Occipital lobe (tissue), 2 donors: Measurements from ENCODE around the gene ANXA1. TPM values are rescaled to one million over a fixed set of nuclear protein-coding genes. Genes with fewer than 3 reads are reported as not detected.

Experiments
- DNase-seq: peaks from one replicate; lab custom pipeline; 2025; lab: John Stamatoyannopoulos, UW
- total RNA-seq: library from RNA; depleted of rRNA; stranded (reverse); fragments of >200 nt; gene quantifications from one replicate; pipeline ENCODE4 v1.2.3, GENCODE V29; 2014

The ANXA1 gene
- total RNA-seq, 1 donor from 2014 or later, result 27.0 TPM

DNA sequence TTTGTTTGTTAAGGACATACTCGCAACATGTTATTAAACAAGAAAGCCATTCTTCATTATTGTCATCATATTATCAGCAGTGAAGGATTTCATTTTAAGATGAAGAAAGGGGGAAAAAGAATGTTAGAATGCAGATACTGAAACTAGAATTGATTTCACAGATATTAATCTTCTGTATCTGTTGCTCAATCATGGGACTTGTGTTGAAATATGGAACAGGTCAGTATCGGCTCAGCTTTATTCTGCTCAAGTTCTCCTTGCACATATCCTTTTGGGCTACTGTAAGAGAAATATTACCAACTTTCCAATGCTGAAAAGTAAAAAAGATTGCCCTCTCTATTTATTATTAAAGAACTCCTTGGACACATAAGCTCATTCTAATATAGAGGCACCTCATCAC is 13.8 kb upstream of the ANXA1 start:
- DNase-seq, result no peak

DNA sequence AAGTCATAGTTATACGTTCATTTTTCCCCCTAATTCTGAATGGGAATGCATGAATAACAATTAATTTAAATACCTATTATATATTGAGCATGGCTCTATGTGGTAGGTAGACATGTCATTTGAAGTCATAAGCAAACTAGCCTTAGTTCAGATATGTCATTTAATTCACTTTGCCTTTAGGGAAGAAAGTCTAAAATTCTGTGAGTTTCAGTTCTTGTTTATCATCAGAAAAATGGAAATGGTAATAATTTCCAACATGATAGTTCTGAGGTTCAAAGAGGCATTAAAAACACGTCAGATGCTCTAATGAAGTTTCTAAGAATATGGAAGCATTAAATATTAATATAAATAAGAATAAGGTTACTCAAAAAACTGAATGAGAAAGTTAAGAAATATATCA is 13.1 kb upstream of the ANXA1 start:
- no peak for DNase-seq

DNA sequence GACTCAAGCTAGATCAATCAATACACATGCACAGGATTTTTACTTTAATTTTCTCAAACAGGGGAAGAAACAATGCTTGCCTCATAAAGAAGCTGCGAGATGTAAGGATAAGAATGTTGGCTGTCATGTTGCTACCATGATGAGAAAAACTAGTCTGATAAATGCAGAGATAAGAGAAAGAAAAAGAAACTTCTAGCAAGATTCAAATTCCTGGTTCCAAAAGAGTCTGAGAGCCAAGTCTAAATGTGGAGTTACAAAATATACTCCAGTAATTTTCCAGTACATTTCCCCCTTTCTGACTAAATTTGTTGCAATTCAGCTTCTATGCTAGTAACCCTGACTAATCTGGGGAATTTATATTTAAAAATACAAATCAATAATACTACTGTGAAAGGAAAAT is 10.4 kb upstream of the ANXA1 start:
- no peak for DNase-seq

DNA sequence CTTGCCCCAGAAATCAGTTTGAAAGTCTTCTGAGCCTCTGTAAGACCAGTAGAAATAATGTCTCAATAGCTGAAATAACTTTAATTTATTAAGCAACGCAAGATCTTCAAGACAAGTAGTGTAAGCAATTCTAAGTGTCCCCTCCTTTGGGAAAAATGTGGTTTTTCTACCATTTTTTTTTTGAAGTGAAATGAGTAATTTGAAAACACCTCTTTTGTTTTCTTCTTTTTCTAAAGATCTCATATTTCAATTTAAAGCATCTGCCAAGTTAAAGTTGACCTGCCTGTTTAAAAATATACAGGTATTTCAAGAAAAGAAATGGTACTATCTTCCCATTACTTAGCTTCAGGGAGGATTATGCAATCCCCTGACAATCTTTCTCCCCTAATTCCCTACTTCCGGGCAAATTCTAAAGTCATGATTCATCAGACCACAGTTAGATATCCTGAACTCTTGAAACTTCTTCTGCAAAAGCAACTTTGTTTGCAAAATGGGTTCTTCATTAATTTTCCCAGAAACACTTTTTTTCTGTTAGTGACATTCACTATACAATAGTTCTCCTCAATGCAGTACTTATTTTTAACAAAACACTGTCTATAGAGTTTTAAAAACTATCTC is 7.8 kb upstream of the ANXA1 start:
- no peak for DNase-seq

DNA sequence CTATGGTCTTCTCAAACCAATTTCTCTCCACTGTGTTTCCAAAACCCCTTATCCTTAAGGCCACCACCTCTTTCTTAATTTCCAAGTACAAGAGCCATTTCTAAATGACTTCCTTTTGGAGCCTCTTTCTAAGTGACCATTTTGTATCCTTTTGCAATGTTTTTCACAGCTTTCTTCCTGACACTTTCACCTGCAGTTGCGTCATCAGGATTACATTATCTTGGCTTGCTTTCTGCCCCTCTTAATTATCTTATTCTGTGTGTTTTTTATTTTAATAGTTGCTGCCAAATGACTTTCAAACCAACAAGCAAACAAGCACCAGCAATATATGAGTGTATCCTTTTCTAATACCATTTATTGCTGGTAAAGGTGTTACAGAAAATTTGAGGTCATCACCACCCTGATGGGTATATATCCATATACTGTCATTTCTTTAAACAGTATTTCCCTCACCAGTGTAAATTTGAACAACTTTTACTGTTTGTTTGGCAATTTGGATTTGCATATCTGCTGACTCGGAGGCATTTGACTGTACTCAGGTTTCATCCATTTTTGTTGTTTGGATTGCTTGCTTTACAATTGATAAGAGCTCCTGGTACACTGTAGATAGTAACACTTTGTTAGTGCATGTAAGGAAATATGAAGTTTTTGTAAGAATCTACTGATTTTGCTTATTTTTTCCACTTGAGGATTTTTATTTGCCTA is 5.4 kb upstream of the ANXA1 start:
- no peak for DNase-seq

DNA sequence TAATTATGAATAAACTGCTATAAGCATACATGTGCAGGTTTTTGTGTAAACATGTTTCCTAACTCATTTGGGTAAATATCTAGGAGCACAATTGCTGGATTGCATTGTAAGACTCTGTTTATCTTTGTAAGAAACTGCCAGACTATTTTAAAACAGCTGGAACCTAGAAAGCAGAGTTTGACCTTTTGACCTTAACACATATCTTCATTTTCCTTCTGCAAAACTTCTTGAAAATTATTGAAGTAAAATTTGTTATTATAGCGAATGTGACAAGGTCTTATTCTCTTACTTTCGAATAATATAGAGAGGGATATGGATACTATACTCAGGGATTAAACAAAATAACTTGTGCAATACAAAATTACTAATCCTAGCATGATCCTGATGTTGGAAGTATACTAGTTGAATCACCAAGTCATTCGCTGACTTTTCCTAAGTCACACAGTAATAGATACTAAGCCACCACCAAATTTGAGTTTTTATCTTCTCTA is 3.2 kb upstream of the ANXA1 start:
- DNase-seq, result no peak

DNA sequence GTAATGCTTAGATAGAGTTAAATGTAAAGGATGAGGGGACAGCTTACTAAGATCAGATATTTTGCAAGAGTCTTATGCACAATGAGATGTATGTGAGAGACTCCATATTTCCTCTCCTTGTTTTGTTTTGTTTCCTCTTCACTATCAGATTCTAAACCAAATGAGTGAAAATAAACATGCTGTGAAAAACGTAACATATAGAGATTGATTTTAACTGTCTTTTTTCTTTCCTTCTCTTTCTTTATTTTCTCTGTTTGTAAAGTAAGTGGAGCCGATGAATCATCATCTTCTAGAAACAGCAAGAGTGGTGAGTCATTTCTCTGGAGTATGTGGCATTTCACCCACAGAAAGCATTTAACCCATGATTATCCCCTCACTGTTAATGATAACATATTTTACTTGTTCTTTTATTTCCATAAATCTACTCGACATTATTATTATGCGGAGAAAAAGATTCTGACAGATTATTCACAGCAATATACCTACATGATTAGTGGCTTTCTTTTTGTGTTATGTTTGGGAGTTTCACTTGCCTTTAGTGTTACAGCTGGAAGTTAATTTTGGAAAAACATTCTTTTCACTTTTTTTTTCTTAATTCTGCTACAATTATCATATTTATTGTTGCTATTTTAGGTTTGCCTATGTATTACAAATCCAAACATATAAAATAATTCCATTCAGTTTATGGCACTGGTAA is 2.1 kb upstream of the ANXA1 start:
- no peak for DNase-seq

DNA sequence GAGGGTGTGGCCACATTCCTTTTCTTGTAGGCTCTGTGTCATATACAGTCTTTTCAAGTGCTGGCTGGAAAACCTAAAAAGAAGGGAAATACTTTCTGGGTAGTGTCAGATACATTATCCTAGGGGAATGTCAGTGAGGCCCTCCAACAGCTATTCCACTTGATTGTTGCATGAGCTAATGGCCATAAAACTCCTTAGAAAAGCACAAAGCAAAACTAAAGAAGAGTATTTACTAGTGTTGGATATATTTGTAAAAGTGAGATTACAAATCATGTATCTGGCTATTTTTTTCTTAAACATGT is 829 bp downstream of the ANXA1 start:
- DNase-seq, result no peak

DNA sequence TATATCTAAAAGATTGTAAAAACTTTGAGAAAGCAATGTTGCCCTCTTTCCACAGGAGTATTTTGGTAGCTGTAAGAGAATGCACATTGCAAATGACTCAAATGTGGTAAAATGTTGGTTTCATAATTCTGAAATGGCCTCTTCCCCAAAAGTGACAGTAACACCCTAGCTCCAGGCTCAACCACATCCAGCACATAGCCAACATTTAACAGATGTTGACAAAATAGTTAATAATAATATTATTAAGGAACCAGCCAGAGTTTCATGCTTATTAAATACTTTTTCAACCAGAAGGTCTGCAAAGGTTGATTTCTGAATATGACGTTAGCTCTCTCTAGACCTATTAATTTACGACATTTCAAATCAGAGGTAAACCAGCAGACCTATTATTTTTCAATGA is 1.3 kb downstream of the ANXA1 start:
- DNase-seq, result no peak

DNA sequence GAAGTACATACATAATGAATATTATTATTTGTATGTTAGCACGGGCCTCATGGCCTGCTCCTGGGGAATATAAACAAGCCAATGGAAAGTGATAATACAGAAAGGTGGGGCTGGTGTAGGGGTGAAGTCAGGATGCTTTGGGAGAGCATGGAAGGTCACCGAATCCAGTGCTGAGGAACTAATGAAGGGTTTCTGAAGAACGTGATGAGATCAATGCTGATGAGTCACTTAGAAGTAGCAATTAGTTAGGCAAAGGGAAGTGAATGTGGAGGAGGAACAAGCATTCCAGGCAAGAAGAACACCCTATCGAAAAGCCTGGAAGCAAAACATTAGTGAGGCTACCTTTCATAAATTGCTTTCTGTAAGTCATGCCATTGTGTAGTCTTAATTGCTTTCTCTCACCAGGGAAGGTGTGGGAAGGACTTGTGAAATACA is 2.1 kb downstream of the ANXA1 start:
- DNase-seq, result no peak

DNA sequence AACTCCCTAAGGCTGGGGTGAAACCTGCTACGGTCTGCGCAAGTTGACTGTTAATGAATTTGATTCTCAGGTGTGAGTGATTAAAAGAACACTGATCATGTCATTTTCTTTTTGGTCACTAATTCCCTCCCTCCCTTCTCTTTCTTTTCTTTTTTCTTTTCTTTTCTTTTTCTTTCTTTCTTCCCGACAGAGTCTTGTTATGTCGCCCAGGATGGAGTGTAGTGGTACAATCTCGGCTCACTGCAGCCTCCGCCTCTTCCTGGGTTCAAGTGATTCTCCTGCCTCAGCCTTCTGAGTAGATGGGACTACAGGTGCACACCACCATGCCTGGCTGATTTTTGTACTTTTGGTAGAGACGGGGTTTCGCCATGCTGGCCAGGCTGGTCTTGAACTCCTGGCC is 2.6 kb downstream of the ANXA1 start:
- DNase-seq, result no peak

DNA sequence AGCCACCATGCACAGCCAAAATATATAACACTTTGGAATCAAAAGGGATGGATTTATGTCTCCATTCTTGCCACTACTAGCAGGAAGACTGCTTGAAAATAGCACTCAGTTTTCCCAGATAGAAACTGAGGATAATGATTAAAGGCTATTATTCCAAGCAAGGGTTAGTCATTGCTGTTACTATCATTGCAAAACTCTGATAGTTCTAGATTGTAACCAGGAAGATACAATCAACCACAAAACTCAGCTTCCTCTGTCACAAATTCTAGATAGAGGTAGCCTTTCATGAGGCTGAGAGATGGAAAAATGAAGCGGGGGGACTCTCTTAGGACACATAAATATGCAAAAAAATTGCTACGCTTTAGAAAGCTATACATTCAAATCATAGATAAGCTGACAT is 3.1 kb downstream of the ANXA1 start:
- no peak for DNase-seq

DNA sequence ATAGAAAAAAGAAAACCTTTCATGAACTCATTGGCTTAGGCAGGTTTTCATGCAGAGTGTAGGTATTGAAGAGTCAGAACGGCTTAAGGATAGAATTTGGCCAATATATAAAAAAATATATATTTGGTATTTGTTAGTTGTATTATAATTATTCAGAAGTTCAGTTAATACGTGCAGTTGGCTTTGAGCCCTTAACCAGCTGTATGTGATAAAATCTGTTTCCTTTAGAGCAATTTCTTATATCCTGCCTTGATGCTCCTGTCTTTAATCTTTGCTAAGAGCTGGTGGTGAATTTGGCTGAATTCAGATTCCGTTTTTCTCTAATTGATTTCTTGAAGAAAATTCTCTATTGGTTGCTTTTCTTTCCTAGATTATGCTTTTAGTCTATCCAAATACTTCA is 3.7 kb downstream of the ANXA1 start:
- DNase-seq, result no peak

DNA sequence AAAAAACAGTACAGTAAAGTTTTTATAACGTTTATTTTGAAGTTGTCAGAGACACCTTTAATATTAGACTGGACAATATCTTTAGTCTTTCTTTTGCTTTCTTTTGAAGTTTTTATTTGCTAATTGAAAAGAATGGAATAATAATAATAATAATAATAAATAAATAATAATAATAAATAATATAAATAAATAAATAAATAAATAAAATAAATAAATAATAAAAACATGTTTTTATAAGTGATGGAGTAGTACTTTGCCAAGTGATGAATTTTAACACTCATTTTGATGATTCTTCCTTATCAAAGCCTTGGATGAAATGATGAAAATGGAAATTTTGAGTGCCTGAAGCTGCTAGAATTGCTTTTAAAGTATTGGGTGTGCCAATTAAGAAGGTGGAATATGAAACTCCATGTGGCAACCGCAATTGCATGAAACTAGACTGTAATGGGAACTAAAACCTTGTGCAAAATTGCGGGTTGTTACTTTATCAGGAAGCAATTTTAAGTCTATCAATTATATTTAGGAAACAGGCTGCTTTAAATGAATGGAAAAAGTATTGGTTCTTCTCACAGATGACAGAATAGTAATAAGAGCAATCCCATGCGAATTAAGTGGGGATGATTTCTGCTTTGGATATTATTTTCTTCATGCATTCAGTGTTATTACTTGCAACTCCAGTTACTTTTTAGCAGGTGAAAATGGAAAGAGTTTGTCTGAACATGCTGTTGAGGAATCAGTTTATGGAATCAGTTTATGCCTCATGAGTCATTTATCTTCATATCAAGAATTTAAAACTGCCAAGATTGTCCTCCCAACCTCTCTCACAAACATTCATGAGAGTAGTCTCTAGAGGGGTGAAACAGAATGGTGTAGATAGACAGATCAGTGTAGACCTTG is 4.6 kb downstream of the ANXA1 start:
- no peak for DNase-seq

DNA sequence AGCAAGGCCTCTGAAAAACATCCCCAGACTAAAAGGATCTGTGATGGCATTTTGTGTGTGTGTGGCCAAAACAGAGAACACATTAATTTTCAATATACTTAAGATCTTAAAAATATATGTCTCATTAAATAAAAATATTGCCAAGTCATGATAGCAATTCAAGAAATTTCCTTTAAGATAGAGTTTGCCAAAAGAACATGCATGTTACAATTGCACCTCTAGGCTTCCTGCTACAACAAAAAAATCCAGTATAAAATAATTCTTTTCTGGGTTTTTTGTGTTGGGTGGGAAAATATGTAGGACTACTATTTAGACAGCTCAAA is 5.2 kb downstream of the ANXA1 start:
- no peak for DNase-seq

DNA sequence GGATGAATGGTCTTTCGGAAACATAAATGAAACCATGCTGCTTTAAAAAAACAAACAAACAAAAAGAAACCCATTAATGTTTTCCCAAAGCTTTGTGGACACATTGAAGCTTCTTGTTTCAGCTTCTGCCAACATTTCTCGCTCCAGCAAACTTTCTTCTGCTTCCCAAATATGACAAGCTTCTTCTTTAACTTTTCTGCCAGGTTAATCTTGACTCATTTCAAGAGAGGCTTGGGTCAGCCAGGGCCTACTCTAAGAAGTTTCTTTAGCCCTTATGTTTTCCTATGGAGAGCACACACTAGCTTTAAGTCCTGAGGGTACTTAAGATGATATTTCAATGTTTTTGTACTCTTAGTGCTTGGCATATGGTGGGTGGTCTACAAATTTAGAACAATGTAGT is 6.1 kb downstream of the ANXA1 start:
- no peak for DNase-seq

DNA sequence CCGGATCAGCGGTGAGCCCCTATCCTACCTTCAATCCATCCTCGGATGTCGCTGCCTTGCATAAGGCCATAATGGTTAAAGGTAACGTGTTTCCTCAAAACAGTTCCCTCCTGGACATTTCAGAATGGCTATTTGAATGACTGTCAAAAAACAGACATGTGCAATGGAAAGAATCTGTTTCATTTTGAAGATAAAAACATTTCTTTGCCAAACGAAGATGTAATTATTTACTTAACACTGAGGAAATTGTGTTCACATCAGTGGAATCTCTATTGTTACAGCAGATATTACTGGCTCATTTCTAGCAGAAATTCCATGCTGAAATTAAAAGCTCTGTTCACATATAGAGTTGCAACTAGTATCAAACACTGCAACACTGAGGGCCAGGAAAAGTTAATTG is 7.1 kb downstream of the ANXA1 start:
- DNase-seq, result no peak

DNA sequence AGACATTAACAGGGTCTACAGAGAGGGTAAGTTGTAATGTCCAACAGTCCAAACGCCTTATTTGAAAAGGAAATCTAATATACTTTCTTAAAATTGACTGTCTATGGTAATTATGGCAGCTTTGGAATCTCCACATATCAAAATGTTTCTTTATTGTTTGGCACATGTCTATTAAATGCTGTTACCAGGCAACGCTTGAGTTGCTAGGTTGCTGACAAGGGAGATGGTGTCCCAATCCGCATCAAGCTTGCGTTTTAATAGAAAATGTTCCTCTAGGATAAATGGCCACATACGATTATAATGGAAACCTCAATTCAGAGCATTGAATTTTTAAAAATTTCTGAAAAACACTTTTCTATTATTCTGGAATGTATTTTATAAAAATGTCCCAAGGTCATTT is 9.2 kb downstream of the ANXA1 start:
- no peak for DNase-seq

DNA sequence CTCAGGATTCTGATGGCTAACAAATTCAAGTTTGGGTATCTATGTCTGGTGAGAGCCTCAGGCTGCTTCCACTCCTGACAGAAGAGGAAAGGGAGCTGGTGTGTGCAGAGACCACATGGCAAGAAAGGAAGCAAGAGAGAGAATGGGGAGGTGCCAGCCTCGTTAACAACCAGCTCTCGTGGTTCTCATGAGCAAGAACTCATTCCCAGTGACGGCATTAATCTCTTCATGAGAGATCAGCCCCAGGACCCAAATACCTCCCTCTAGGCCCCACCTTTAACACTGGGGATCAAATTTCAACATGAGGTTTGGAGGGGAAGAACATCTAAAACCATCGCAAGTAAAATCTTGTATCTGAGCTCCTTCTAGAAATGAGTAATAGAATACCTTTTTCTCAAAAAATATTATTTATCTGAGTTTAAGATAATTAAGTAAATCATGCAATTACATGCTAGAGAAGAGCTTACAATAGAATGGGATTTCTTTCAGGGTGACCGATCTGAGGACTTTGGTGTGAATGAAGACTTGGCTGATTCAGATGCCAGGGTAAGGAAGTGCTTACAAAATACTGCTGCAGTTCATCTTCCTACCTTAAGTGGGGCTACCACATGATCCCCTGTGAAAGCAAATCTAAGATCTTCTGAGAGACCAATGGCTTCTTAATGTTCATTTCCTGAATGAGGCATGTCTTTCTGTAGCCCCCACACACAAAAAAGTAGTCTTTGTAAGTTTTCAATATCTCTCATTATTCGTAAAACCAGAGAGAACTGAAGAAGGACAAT is 11.5 kb downstream of the ANXA1 start:
- no peak for DNase-seq

DNA sequence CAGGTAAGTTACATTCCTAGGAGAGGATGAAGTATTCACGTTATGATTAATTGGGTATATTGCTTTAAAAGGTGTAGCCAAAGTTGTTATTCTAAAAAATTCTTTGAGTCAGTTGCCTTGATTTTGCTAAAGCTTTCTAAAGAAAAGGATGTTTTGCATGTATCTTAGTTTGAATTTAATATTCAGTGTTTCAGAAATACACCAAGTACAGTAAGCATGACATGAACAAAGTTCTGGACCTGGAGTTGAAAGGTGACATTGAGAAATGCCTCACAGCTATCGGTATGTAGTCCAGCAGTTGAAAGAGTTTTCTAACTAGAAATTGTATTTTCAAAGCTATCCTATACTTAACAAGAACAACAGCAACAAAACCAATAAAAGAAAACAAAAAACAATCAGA is 14.2 kb downstream of the ANXA1 start:
- no peak for DNase-seq

DNA sequence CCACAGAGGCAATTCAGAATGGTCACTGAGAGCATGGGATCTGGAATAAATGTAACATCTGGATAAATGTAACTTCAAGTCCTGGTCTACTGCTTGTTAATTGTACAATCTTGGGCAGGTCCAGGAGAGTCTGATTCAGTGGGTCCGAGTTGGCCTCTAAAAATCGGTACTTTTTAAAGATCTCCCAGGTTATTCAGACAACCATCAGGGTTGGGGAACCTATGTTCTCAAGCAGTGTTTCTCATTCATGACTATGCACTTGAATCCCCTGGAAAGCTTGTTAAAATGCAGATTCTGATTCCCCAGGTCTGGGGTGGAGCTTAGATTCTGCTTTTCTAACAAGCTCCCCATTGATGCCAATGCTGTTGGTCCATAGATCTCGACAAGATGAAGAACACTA is 14.8 kb downstream of the ANXA1 start:
- no peak for DNase-seq
